HepG2 (cell line): ENCODE data around the gene FAM120AOS. TPM values are rescaled to one million over a fixed set of nuclear protein-coding genes. Genes with fewer than 3 reads are reported as not detected.

Source experiments
- ATAC-seq: fragments of 200-7000 bp; cut with Tn5 transposase; 3 replicates; pipeline ENCODE4 v1.9.1; 2020; ENCODE audit warnings: mild to moderate bottlenecking, moderate library complexity
- BruUV-seq: library from RNA; stranded (reverse); fragments of 400-500 nt; replicated peaks from 2 replicates; lab custom pipeline; 2021; lab: Mats Ljungman, UMichigan
- CTCF ChIA-PET: fragments of 300-600 bp; formaldehyde crosslinking; extraction: SDS; loops from one replicate; lab custom pipeline; 2021; ENCODE audit warnings: low total read pairs, inconsistent platforms, low intra/inter-chr PET ratio; lab: Yijun Ruan, JAX
- POLR2A ChIA-PET: fragments of 350-600 bp; sonication (Branson Sonifier 250); formaldehyde crosslinking; loops from one replicate; lab custom pipeline; 2020; ENCODE audit warnings: antibody characterized with exemption, inconsistent platforms; lab: Yijun Ruan, JAX
- DNase-seq: peaks from one replicate; pipeline ENCODE4 v3.0.0-alpha.2; 2015; ENCODE audit warnings: low spot score
- FAIRE-seq: peaks from 3 replicates; lab custom pipeline; 2011; peaks lifted over from hg19 to GRCh38; lab: Jason Lieb, UNC
- H2AFZ ChIP-seq: one replicate; pipeline ENCODE4 v1.6.1; 2011; ENCODE audit warnings: low read length, inconsistent platforms
- H3K27ac ChIP-seq: fragments of 300-600 bp; 3 replicates; pipeline ENCODE4 v1.8.0; 2011; ENCODE audit warnings: mixed run types, mild to moderate bottlenecking, mixed read lengths, low read length, inconsistent platforms; ENCODE audit not compliant: insufficient read depth; ENCODE audit errors: extremely low read length
- H3K27me3 ChIP-seq, 2 experiments: fragments of 200-600 bp in 1 of 2; 2 replicates in 1 of 2; 3 replicates in 1 of 2; pipeline versions ENCODE4 v1.6.0 to v1.8.0; 2011; ENCODE audit warnings: low read length in 2 of 2, mild to moderate bottlenecking in 2 of 2, moderate library complexity in 2 of 2, inconsistent platforms in 1 of 2; ENCODE audit not compliant: insufficient read depth in 2 of 2, control insufficient read depth in 1 of 2
- H3K36me3 ChIP-seq, 2 experiments: fragments of 200-600 bp in 1 of 2; replicated peaks in 1 of 2; 2 replicates in 1 of 2; 3 replicates in 1 of 2; pipeline versions ENCODE4 v1.5.1 to v1.8.0; 2011; ENCODE audit warnings: low read length in 2 of 2, inconsistent platforms in 1 of 2; ENCODE audit not compliant: insufficient read depth in 2 of 2, control insufficient read depth in 1 of 2
- H3K4me1 ChIP-seq: 2 replicates; pipeline ENCODE4 v1.5.1; 2012; ENCODE audit warnings: low read length, inconsistent platforms; ENCODE audit not compliant: insufficient read depth
- H3K4me2 ChIP-seq: 2 replicates; pipeline ENCODE4 v1.6.0; 2011; ENCODE audit warnings: low read depth, low read length, inconsistent platforms
- H3K4me3 ChIP-seq, 3 experiments: fragments of 200-600 bp in 1 of 3; sonication (generic), shearing (Covaris generic) in 1 of 3; replicated peaks in 1 of 3; 2 replicates each; pipeline ENCODE4 v1.5.1; 2011 to 2016; ENCODE audit warnings: low read length in 3 of 3, inconsistent platforms in 2 of 3, low read depth in 2 of 3, mild to moderate bottlenecking in 2 of 3, control low read depth in 1 of 3, mixed read lengths in 1 of 3; ENCODE audit not compliant: insufficient read depth in 1 of 3
- H3K79me2 ChIP-seq: one replicate; pipeline ENCODE4 v1.6.1; 2011; ENCODE audit warnings: low read length, inconsistent platforms; ENCODE audit not compliant: insufficient read depth
- H3K9ac ChIP-seq: 2 replicates; pipeline ENCODE4 v1.6.0; 2011; ENCODE audit warnings: mild to moderate bottlenecking, low read depth, low read length, inconsistent platforms; ENCODE audit not compliant: insufficient read depth
- H3K9me3 ChIP-seq: 2 replicates; pipeline ENCODE4 v1.5.1; 2012; ENCODE audit warnings: mild to moderate bottlenecking, low read length
- H4K20me1 ChIP-seq: 2 replicates; pipeline ENCODE4 v1.6.0; 2011; ENCODE audit warnings: inconsistent platforms, mild to moderate bottlenecking, low read length, moderate library complexity; ENCODE audit not compliant: insufficient read depth
- AKAP8 ChIP-seq: sonication (generic); formaldehyde crosslinking; IDR thresholded peaks from 2 replicates; pipeline ENCODE4 v1.5.1; 2020; ENCODE audit warnings: mild to moderate bottlenecking, missing genetic modification reagents
- CENPBD1 ChIP-seq: sonication (generic); formaldehyde crosslinking; IDR thresholded peaks from 2 replicates; pipeline ENCODE4 v1.8.0; 2022; ENCODE audit warnings: missing genetic modification reagents, low read depth, mild to moderate bottlenecking, borderline replicate concordance
- DRAP1 ChIP-seq: IDR thresholded peaks from 2 replicates; pipeline ENCODE4 v1.6.1; 2016; ENCODE audit warnings: missing genetic modification reagents, missing compliant biosample characterization
- HIC2 ChIP-seq: sonication (generic); formaldehyde crosslinking; IDR thresholded peaks from 2 replicates; pipeline ENCODE4 v1.9.0; 2022; ENCODE audit warnings: low read depth, missing genetic modification reagents
- KDM1A ChIP-seq: IDR thresholded peaks from 2 replicates; pipeline ENCODE4 v1.6.1; 2016; ENCODE audit warnings: missing compliant biosample characterization
- KLF6 ChIP-seq: IDR thresholded peaks from 2 replicates; pipeline ENCODE4 v1.8.0; 2016; ENCODE audit warnings: missing biosample characterization, missing genetic modification reagents
- LRRFIP1 ChIP-seq: sonication (generic); formaldehyde crosslinking; conservative IDR thresholded peaks from 2 replicates; pipeline ENCODE4 v1.4.0; 2020; ENCODE audit warnings: missing genetic modification reagents
- PRDM4 ChIP-seq: sonication (generic); formaldehyde crosslinking; IDR thresholded peaks from 2 replicates; pipeline ENCODE4 v1.9.0; 2021; ENCODE audit warnings: missing genetic modification reagents, borderline replicate concordance
- SMAD9 ChIP-seq: sonication (generic); formaldehyde crosslinking; IDR thresholded peaks from 2 replicates; pipeline ENCODE4 v1.5.1; 2020; ENCODE audit warnings: mild to moderate bottlenecking, missing genetic modification reagents
- SP4 ChIP-seq: sonication (generic); formaldehyde crosslinking; IDR thresholded peaks from 2 replicates; pipeline ENCODE4 v1.8.1; 2023; ENCODE audit warnings: mild to moderate bottlenecking, missing genetic modification reagents
- ZBTB46 ChIP-seq: sonication (generic); formaldehyde crosslinking; IDR thresholded peaks from 2 replicates; pipeline ENCODE4 v1.4.0; 2020; ENCODE audit warnings: mild to moderate bottlenecking, missing genetic modification reagents, borderline replicate concordance
- ZNF138 ChIP-seq: sonication (generic); formaldehyde crosslinking; IDR thresholded peaks from 2 replicates; pipeline ENCODE4 v1.5.0; 2020; ENCODE audit warnings: mild to moderate bottlenecking, low read depth, missing genetic modification reagents
- ZNF225 ChIP-seq: sonication (generic); formaldehyde crosslinking; IDR thresholded peaks from 2 replicates; pipeline ENCODE4 v1.4.0; 2020; ENCODE audit warnings: mild to moderate bottlenecking, missing genetic modification reagents
- ZNF232 ChIP-seq: sonication (generic); formaldehyde crosslinking; IDR thresholded peaks from 2 replicates; pipeline ENCODE4 v1.4.0; 2020; ENCODE audit warnings: missing genetic modification reagents, borderline replicate concordance
- ZNF468 ChIP-seq: sonication (generic); formaldehyde crosslinking; IDR thresholded peaks from 2 replicates; pipeline ENCODE4 v1.8.0; 2022; ENCODE audit warnings: mild to moderate bottlenecking, moderate library complexity, missing genetic modification reagents
- ZNF614 ChIP-seq: IDR thresholded peaks from 2 replicates; pipeline ENCODE4 v1.6.1; 2018; ENCODE audit warnings: missing biosample characterization, missing genetic modification reagents, inconsistent platforms, borderline replicate concordance
- WGBS: methylation state at CpG from one replicate; pipeline ENCODE4 v1.1.6; 2017; ENCODE audit warnings: low lambda C conversion rate; 5-methylcytosine and 5-hydroxymethylcytosine counted together
- in situ Hi-C: cut with HindIII; loops from 2 replicates; pipeline ENCODE4 v1.10.0; 2017; ENCODE audit warnings: low pct_unique_long_range_greater_than_20kb; ENCODE audit not compliant: extremely low pct_ligation_motif_present
- intact Hi-C: fragments of 100-400 bp; cut with micrococcal nuclease; formaldehyde crosslinking; loops from one replicate; pipeline ENCODE4 v1.10.0; 2022; ENCODE audit not compliant: unreplicated experiment
- polyA plus RNA-seq, 8 experiments: library from polyadenylated mRNA; depleted of rRNA in 3 of 8; stranded (reverse) in 7 of 8; unstranded in 1 of 8; fragments of >200 nt; fragmentation: Illumina TruSeq in 4 of 8; extraction: Trizol in 4 of 8; gene quantifications; 2 replicates each; pipeline versions ENCODE4 v1.2.1 to v1.2.3, GENCODE V29; 2011 to 2016; ENCODE audit warnings: low read depth in 4 of 8, missing spikeins in 1 of 8, mixed read lengths in 1 of 8; ENCODE audit not compliant: insufficient read depth in 1 of 8
- total RNA-seq, 5 experiments: library from RNA; depleted of rRNA; stranded (reverse); fragments of >200 nt; fragmentation: Illumina TruSeq; extraction: Trizol; gene quantifications; 2 replicates each; pipeline ENCODE4 v1.2.3, GENCODE V29; 2016; ENCODE audit warnings: low read depth in 1 of 5

Gene FAM120AOS
- total and polyA plus RNA-seq, 2 of the 13 experiments (the other 11 are each of a cell fraction or from before 2014, with no cell fraction given): 28.2 to 34.6 TPM

- Histone ChIP-seq H4K20me1 (peaks cover 28% of the 10 kb centered on the region), H3K9ac (no peak overlapping the region), H3K4me1 (peaks cover 95% of the 10 kb centered on the region), H3K4me3 (no peak overlapping the region), H3K27me3 (no peaks in the 10 kb centered on the region), H3K79me2 (peaks cover 97% of the 10 kb centered on the region), H3K27ac (no peak overlapping the region), H2AFZ (no peak overlapping the region), H3K36me3 (peaks cover 2 to 3% of the 10 kb centered on the region in 2 experiments; a peak in 2 of 5 replicates), H3K4me2 (no peak overlapping the region), H3K9me3 (no peaks in the 10 kb centered on the region)
- in situ Hi-C loops: no loop called here
- no TSS peak for BruUV-seq
- ATAC-seq: no peak
- CTCF ChIA-PET: no interaction called here
- intact Hi-C loops: no loop called here
- DNase-seq: no peak
- WGBS: 73% methylated on average over 3 of the region's 3 CpGs
- POLR2A ChIA-PET: interaction anchor here (1.2 to 2.5 kb wide), 2 partner anchors 11 to 12 kb away, joined by 3 to 10 read pairs; partner anchors contain the start of gene FAM120AOS
- FAIRE-seq: no peak
- TF ChIP-seq HIC2: no peak
- no peak for TF ChIP-seq ZNF138
- TF ChIP-seq ZBTB46 (CRISPR knock-in tag): no peak
- TF ChIP-seq ZNF614 (CRISPR knock-in tag): no peak
- TF ChIP-seq DRAP1 (CRISPR knock-in tag): no peak
- TF ChIP-seq LRRFIP1 (CRISPR knock-in tag): no peak
- TF ChIP-seq AKAP8 (CRISPR knock-in tag): no peak
- TF ChIP-seq PRDM4 (CRISPR knock-in tag): no peak
- TF ChIP-seq ZNF232 (CRISPR knock-in tag): no peak
- no peak for TF ChIP-seq KLF6 (CRISPR knock-in tag)
- no peak for TF ChIP-seq KDM1A
- no peak for TF ChIP-seq ZNF468 (CRISPR knock-in tag)
- no peak for TF ChIP-seq SP4
- no peak for TF ChIP-seq ZNF225
- no peak for TF ChIP-seq SMAD9 (CRISPR knock-in tag)
- no peak for TF ChIP-seq CENPBD1 (CRISPR knock-in tag)
Observed at GRCh38 chr9:93464395-93464794, 11.0 kb upstream of the FAM120AOS start.
